Lower lobe of right lung (tissue), 2 donors: ENCODE data around the gene APOBEC3A. TPM values are rescaled to one million over a fixed set of nuclear protein-coding genes. Genes with fewer than 3 reads are reported as not detected.

Experiments
- ATAC-seq, 2 donors: fragments of 200-7000 bp; cut with Tn5 transposase; one replicate each; pipeline ENCODE4 v1.9.1; 2020 to 2022; ENCODE audit warnings: mild to moderate bottlenecking in 2 of 2, moderate library complexity in 2 of 2
- DNase-seq: peaks from one replicate; pipeline ENCODE4 v3.0.0-alpha.2; 2020
- H3K27ac ChIP-seq: fragments of 200-600 bp; one replicate; pipeline ENCODE4 v1.8.0; 2022
- H3K27me3 ChIP-seq: fragments of 200-600 bp; one replicate; pipeline ENCODE4 v1.8.0; 2022; ENCODE audit warnings: low read depth
- H3K36me3 ChIP-seq: fragments of 200-600 bp; one replicate; pipeline ENCODE4 v1.8.0; 2022; ENCODE audit warnings: mild to moderate bottlenecking
- H3K4me1 ChIP-seq: fragments of 200-600 bp; one replicate; pipeline ENCODE4 v1.8.0; 2022
- H3K4me3 ChIP-seq: fragments of 200-600 bp; one replicate; pipeline ENCODE4 v1.8.0; 2022; ENCODE audit warnings: mild to moderate bottlenecking
- H3K9me3 ChIP-seq: fragments of 200-600 bp; one replicate; pipeline ENCODE4 v1.8.0; 2022
- CTCF ChIP-seq: fragments of 200-600 bp; IDR thresholded peaks from one replicate; pipeline ENCODE4 v1.8.0; 2022; ENCODE audit warnings: antibody characterized with exemption, mild to moderate bottlenecking
- intact Hi-C: fragments of 100-400 bp; cut with DNase I; formaldehyde crosslinking; loops from one replicate; pipeline ENCODE4 v1.11.0; 2022
- total RNA-seq: library from RNA; stranded (reverse); fragmentation: NEBNext Ultra II Directional; extraction: Animal tissue kit (Norgen Biotek cat#: 25700); gene quantifications from one replicate; pipeline ENCODE4 v1.2.1, GENCODE V29; 2021
- donor health status: DM: no; HTN: yes; CAD: no; lungs with severe emphysema.

APOBEC3A gene
- total RNA-seq, 1 donor from 2014 or later: 14.2 TPM

DNA sequence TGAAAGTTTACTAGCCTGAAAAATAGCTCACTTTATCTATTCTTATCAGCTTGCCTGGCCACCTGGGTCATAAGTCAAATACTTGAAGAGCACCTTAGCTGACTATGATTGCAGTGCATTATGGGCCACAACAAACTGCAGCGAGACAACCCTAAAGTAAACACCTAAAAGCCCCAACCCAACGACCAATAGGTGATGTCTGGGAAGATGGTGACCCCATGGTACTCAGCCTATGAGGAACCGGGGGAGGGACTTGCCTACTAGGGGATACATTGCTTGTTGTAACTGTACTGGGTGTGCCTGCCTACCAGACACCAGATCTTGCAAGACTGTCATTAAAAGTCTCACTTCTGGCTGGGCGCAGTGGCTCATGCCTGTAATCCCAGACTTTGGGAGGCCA, 35.6 kb upstream of the APOBEC3A start:
- DNase-seq (no peak), ATAC-seq (no peak)
- no peak overlapping the region for H3K27ac ChIP-seq
- H3K36me3 ChIP-seq: no peaks in the 10 kb centered on the region
- H3K27me3 ChIP-seq: no peaks in the 10 kb centered on the region
- TF ChIP-seq CTCF: no peak
- H3K4me1 ChIP-seq: peaks cover 35% of the 10 kb centered on the region
- H3K4me3 ChIP-seq: no peak overlapping the region
- no peaks in the 10 kb centered on the region for H3K9me3 ChIP-seq
- intact Hi-C loops: no loop called here

DNA sequence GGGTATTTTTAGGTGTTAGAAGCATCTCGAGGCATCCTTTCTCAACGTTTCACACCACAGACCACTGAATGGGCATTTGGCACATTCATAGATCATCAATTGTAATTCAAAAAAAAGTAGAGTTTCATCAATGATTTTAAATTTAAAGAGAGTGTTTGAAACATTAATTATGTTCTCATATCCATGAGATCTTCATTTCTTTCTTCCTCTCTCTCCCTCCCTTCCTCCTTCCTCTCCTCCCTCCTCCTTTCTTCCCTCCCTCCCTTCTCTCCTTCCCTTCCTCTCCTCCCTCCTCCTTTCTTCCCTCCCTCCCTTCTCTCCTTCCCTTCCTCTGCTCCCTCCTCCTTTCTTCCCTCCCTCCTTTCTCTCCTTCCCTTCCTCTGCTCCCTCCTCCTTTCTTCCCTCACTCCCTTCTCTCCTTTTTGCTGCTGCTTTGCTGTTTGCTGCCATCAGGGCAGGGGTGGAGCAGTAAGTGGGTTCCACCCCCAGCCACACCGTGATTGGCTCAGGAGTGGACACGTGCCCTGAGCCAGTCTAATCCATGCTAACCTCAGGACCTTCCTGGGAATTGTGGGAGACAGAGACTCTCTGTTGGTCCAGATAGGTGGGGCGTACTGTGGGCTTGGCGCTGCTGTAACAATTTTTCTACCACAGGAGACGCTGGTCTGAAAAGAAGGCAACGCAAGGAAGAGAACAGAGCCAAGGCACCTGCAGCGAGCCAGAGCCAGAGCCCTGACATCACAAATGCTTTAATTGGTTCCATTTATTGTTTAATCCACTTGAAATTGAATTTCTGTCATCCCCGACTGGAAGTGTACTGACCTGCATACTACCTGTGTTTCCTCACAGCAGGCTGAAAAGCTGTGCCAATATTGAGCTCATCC, 33.7 kb upstream of the APOBEC3A start:
- Histone ChIP-seq H3K27me3 (peaks cover 8% of the 10 kb centered on the region), H3K4me3 (peak overlapping the region; percentile 17), H3K9me3 (no peaks in the 10 kb centered on the region), H3K27ac (peak overlapping the region; percentile 70), H3K4me1 (peaks cover 49% of the 10 kb centered on the region), H3K36me3 (no peaks in the 10 kb centered on the region)
- peak; percentile 64 for DNase-seq
- intact Hi-C loops: no loop called here
- TF ChIP-seq CTCF: peak; percentile 27
- peak; percentile 84 to 87 for ATAC-seq

GRCh38 chr22:38924347-38924952, 33.0 kb upstream of the APOBEC3A start:
- ATAC-seq: peak; percentile 82 to 85
- peak overlapping the region; percentile 17 for H3K4me3 ChIP-seq
- TF ChIP-seq CTCF: no peak
- H3K27ac ChIP-seq: peak overlapping the region; percentile 70
- H3K9me3 ChIP-seq: no peaks in the 10 kb centered on the region
- peak; percentile 83 for DNase-seq
- H3K4me1 ChIP-seq: peaks cover 49% of the 10 kb centered on the region
- intact Hi-C loops: no loop called here
- no peaks in the 10 kb centered on the region for H3K36me3 ChIP-seq
- peaks cover 12% of the 10 kb centered on the region for H3K27me3 ChIP-seq

DNA sequence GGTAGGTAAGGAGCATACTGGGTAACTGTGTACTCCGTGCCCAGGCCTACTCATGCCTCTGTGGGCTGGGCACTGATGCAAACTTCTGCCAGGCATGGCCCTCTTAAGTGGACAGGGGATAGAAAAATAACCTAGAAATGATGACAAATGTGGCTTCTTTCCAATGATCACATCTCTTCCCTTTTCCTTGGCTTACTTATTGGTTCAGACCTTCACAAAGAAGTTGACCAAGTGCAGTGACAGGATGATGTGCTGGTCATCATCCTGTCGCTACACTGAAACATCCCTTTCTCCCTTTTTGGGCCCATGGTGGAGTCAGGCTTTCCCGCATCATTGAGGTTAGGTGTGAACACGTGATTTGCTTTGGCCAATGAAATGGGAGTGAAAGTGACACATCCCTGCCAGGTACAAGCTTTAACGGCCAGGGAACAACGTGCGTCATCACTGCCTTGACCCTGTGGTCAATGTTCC, 31.8 kb upstream of the APOBEC3A start:
- peaks cover 12% of the 10 kb centered on the region for H3K27me3 ChIP-seq
- no peaks in the 10 kb centered on the region for H3K9me3 ChIP-seq
- H3K27ac ChIP-seq: no peak overlapping the region
- no peak for TF ChIP-seq CTCF
- DNase-seq: no peak
- intact Hi-C loops: no loop called here
- ATAC-seq: no peak
- H3K4me1 ChIP-seq: peaks cover 43% of the 10 kb centered on the region
- no peaks in the 10 kb centered on the region for H3K36me3 ChIP-seq
- no peak overlapping the region for H3K4me3 ChIP-seq

DNA sequence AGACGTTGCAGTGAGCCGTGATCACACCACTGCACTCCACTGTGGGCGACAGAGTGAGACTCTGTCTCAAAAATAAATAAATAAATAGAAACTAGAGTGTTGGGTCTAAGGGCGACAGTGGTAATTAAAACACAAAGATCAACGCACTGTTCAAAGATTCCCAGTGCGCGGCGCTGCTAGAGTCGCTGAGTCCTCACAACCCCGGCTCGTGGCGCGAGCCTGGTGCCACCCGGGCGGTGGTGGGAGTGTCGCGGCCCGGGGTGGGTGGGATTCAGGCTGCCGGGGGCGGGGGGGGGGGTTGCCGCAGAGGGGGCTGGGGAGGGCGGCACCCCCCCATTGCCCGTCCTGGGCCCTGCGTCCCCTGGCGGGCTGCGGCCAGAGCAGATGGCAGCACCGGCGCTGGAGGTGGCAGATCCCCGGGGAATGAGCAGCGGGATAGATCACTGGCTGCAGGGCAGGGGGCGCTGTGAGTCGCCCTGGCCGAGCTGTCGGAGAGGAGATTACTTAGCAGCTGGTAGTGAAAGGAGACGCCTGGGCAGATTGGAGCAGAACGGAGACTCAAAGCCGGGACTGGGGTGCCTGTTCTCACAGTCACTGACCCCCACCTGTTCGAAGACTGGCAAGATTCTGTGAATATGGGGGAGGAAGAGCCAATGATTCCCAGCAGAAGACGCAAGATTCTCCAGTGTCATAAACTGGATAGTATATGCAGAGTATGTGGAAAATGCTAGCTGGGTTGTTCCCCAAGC, 30.2 kb upstream of the APOBEC3A start:
- Histone ChIP-seq H3K4me1 (peaks cover 43% of the 10 kb centered on the region), H3K9me3 (no peaks in the 10 kb centered on the region), H3K4me3 (peak overlapping the region; percentile 46), H3K27ac (peak overlapping the region; percentile 10), H3K27me3 (peaks cover 12% of the 10 kb centered on the region), H3K36me3 (no peaks in the 10 kb centered on the region)
- TF ChIP-seq CTCF: peak; percentile 83
- intact Hi-C loops: no loop called here
- peak; percentile 85 to 87 for ATAC-seq
- DNase-seq: peak; percentile 88
